SW 1271 (cell line): ENCODE data around the gene CCL17.
"Not testable (repeated sequence)": the region's sequence is repeated elsewhere in the genome, so short reads cannot be mapped to it uniquely, and the experiment has no call there.

Experiments used
- DNase-seq, 2 experiments: peaks; one replicate each; lab custom pipeline; 2025; lab: John Stamatoyannopoulos, UW

The CCL17 gene

DNA sequence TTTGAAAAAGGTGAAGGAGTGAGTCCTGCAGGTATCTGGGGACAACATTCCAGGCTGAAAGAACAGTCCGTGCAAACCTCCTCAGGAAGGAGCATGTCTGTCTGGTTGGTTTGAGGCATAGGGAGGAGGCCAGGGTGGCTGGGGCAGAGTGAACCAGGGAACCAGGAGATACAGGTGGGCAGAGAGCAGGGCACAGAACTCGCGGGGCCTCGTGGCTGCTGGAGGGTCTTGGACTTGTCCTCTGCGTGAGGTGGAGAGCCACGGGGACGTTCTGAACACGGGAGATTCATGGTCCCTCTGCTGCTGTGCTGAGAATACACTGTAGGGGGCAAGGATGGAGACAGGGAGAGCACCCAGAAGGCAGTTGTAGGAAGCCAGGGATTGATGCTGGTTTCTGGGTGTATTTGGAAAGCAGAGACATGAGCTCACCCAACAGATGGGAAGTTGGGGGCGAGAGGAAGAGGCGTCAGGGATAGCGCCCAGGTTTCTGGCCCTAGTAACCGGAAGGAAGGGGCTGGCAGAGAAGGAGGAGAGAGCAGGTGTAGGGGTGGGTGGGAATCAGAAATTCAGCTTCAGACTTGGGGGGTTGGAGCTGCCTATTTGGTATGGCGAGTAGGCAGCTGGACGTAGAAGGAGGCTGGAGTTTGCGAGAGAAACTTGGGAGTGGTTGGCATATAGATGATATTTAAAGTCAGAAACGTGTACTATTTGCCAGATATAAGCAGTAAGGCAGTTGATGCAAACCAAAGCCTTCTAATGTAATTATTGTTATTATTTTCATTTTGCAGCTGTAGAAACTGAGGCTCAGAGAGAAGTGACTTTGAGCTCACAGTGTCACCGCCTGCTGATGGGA, at the start of gene CCL17:
Gene CCL17 (plus strand): TSS at position 803 of the 853 bp plus-strand sequence. CDS start 9,166 bp downstream, outside the sequence.
- no peak for DNase-seq

DNA sequence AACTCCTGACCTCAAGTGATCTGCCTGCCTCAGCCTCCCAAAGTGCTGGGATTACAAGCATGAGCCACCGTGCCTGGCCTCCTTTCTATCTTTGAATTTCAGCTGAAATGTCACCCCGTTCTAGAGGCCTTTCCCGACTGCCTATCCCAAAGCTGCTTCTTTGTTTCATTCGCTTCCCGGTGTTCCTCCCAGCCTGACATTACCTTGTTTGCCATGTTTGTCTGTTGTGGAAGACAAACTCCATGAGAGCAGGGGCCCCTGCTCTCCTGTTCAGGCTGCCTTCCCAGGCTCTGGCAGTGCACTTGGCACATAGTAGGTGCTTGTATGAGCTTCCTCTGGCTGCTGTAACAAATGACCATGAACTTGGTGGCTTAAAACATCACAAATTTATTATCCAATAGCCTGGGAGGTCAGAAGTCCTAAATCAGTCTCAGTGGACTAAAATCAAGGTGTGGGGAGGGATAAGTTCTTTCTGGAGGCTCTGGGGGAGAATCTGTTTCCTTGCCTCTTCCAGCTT, 48.6 kb upstream of the CCL17 start:
- DNase-seq, result no peak

DNA sequence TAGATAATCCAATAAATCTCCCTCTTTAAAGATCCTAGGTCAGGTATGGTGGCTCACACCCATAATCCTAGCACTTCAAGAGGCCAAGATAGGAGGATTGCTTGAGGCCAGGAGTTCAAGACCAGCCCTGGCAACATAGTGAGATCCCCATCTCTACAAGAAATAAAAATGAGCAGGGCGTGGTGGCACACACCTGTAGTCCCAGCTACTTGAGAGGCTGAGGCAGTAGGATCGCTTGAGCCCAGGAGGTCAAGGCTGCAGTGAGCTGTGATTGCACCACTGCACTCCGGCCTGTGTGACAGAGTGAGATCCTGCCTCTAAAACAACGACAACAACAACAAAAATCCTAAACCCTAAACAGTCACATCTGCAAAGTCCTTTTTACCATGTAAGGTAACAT, 48.0 kb upstream of the CCL17 start:
- no peak for DNase-seq

DNA sequence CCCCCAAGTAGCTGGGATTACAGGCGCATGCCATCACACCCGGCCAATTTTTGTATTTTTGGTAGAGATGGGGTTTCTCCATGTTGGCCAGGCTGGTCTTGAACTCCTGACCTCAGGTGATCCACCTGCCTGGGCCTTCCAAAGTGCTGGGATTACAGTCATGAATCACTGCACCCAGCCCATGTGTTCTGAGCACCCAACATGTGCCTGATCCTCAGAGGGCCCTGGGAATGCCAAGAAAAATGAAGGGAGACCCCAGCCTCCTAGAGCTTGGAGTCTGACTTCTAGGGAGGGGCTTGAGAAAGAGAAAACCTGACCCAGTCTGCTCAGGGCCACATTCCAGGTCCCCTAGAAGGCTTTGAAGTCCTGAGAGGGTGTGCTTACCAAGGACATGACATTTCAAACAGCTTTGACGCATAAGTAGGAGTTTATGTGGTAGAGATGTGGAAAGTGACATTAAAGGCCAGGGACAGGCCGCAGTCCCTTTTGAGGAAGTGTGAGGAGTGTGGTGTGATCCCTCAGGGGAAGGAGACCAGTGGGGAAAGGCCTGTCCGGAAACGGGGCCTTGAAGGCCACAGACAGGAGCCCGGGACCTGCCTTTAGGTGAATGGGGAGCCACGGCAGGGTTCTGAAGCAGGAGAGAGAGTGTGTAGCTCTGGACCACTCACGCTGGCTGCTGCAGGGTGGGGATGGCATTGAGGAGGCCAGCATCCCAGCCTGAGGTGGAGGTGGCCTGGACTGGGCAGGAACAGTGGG, 47.1 kb upstream of the CCL17 start:
- DNase-seq, result no peak

DNA sequence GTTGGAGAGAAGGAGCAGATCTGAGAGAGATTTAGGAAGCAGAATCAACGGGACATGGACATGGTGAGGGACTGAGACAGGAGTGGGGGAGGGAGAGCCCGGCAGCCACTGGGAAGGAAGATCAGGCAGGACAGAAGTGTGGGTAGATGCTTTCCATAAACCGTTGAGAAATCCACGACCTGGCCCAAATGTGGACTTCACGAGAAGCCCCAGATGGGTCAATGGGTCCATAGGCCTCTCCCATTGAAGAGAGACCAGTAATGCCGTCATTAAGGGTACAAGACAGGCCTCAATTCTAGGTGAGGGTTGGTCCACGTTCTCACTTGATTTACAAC, 46.5 kb upstream of the CCL17 start:
- DNase-seq, result no peak

DNA sequence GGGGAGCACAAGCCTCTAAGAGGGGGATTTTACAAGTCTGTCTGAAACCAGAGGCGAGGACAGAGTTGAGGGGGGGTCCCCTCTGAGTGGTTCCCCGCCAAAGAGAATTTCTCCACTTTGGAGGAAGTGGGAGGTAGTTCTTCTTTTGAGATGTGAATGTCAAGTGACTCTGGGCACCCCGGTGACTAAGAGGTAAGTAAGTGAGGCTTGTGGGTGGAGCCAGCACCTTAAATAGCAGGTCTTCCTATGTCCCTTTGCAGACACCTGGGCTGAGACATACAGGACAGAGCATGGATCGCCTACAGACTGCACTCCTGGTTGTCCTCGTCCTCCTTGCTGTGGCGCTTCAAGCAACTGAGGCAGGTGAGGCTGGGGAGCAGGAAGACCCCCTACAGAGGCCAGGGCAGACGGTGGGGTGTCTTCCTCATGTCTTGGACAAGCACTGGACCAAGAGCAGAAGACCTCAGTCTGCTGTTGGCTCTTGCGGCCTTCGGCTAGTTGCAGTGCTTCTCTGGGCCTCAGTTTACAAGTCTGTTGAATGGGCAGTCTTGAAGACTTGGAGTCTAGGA, 46.0 kb upstream of the CCL17 start, which contains the start of gene CCL22:
Gene CCL22 (plus strand): TSS at position 257 of the 569 bp plus-strand sequence. CDS start 34 bp downstream, at position 291.
- DNase-seq, result no peak

DNA sequence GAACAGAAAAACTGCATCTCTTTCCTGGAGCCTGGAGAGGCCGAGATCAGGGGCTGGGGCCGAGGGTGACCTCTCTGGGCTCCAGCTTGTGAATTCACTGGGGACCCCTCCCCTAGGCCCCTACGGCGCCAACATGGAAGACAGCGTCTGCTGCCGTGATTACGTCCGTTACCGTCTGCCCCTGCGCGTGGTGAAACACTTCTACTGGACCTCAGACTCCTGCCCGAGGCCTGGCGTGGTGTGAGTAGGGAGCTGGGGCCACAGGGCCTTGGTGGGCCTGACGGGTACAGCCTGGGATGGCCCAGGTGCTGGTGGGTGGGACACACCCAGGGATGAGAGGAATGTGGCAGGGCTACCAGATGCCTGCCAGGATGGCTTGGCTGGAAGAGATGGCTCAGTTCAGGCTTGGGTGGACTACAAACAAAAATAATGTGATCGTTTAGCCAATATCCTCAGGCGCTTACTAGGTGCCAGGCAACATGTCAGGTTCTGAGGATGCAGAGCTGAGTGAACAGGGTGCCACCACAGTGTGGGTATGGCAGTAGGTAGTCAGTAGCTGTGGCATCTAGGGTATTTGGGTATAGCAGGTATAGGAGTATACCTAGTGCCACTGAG, 44.1 kb upstream of the CCL17 start:
- DNase-seq, result no peak

DNA sequence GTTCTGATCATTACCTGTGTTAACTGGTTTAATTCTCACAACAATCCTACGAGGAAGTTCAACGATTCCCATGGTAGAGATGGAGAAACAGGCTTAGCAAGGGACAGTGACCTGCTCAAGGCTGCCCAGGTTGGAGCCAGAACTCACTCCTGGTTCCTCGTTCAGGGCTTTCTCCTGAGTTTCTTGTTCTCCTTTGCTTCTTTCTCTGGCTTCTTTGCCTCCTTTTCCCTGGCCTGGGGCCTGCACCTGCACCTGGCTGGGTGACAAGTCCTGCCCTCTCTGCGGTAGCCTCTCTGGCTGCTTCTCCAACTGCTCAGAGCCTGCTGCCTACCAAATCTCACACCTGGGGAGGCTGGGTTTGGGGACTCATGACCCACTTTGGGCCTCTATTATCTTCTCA, 43.2 kb upstream of the CCL17 start:
- no peak for DNase-seq

DNA sequence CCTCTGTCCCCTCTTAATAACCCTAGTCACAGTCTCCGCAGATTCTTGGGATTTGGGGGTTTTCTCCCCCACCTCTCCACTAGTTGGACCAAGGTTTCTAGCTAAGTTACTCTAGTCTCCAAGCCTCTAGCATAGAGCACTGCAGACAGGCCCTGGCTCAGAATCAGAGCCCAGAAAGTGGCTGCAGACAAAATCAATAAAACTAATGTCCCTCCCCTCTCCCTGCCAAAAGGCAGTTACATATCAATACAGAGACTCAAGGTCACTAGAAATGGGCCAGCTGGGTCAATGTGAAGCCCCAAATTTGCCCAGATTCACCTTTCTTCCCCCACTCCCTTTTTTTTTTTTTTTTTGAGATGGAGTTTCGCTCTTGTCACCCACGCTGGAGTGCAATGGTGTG, 40.4 kb upstream of the CCL17 start:
- no peak for DNase-seq

DNA sequence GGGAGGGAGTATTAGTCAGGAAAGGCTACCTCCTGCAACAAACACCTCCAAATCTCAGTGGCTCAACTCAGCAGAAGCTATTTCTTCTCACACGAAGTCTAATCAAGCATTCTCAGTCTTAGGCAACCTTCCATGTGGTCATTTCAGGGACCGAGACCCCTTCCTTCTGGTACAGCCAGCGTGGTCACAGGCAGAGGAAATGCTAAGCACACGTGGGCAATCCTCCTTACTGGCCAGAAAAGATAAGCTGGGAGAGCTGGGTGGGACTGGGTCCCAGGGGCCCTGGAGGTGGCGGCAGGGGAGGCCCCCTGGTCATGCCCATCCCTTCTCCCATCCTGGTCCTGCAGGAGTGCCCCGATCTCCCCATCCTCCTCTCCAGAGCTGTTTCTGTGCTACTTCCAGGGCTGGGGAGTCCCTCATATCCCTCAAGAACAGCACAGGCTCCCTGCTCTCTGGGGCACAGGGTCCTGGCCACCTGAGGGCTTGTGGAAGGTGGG, 38.0 kb upstream of the CCL17 start:
- DNase-seq, result no peak

DNA sequence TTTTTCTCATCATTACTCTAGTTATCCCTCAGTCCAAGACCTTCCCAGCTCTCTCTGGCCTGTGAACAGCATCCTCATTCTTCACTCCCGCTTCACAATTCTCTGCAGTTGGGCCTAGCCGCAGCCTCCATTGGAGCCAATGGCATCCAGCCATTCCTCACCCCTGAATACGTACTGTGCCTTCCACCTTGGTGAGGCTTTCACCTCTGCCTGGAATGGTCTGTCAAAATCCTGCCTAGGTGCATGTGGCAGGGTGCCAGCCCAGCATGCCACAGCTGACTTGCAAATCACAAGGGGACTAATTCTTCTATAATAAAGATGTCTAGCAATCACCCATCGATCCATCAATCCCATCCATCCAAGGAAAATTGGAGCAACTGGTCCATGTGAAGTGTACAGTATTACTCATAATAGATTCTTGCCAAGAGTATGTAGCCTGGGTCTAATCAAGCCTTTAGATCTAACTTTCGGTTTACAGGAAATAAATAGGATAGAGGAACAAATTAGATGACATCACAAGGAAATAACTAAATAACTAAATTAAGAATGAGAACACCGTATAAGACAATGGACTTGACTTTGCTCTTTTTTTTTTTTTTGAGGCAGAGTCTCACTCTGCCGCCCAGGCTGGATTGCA, 37.3 kb upstream of the CCL17 start:
- DNase-seq, result no peak

DNA sequence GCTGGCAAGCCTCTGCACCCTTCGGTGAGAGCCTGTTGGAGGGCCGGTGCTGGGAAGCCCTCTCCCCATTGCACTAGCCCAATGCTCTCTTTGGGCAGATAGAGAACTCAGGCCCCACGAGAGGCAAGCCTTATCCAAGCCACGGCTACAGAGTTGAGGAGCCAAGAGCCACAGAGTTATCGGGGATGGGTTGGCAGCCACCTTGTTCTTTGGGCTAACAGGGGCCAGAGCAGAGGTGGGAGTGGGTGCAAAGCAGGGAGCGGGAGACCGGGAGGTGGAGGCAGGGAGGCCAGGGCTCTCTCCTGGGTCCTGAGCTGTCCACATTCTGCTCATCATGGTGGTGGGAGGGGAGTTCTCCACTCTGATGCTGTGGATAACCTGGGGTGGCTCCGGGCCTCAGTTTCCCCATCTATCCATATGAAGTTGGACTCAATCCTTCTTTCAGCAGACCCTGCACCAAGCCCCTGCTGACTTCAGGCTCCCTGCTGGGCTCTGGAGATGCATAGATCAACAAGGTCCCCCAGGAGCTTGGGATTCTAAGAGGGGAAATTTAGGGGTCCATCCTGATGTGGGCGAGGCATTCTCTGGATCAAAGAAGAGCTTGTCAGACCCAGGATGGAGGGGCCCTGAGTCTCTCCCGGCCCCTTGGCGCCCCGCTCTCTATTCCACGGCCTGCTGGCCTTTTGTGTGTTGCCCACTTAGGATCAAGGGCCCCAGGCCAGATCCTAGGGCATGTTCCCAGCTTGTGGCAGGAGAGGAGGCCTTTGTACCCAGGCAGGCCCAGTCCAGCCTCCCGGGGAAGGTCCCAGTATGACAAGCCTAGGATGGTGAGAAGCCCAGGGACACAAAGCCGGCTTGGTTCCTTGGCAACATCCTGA, 32.8 kb upstream of the CCL17 start:
- DNase-seq, result no peak

DNA sequence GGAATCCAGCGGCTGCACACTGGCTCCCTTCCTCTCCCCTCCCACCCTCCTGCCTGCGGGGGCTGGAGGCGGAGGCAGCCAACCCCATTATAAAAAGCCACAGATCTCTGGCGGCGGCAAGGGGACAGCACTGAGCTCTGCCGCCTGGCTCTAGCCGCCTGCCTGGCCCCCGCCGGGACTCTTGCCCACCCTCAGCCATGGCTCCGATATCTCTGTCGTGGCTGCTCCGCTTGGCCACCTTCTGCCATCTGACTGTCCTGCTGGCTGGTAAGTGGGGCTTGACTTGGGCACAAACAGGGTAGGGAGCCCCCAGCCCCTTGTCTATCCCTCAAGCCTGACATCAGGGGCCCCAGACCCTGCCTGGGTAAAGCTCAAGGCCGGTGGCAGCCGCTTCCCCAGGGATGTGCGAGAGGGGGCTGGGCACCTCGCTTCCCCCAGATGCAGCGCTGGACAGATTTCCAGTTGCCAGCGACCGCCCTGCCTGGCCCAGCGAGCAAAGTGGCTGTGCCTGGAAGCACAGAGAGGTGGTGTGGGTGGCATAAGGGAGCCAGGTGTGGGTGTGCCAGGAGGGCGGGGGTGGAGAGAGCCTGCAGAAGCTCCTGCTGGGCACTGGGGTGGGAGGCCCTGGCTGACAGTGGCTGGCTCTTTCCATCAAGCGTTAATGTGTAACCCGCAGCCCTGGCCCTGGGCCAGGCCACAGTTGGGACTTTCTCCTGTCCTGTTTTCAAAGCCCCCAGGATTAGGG, 32.0 kb upstream of the CCL17 start, which contains the start of gene CX3CL1:
Gene CX3CL1 (plus strand): TSS at position 119 of the 745 bp plus-strand sequence. CDS start 79 bp downstream, at position 198.
- DNase-seq, result no peak

DNA sequence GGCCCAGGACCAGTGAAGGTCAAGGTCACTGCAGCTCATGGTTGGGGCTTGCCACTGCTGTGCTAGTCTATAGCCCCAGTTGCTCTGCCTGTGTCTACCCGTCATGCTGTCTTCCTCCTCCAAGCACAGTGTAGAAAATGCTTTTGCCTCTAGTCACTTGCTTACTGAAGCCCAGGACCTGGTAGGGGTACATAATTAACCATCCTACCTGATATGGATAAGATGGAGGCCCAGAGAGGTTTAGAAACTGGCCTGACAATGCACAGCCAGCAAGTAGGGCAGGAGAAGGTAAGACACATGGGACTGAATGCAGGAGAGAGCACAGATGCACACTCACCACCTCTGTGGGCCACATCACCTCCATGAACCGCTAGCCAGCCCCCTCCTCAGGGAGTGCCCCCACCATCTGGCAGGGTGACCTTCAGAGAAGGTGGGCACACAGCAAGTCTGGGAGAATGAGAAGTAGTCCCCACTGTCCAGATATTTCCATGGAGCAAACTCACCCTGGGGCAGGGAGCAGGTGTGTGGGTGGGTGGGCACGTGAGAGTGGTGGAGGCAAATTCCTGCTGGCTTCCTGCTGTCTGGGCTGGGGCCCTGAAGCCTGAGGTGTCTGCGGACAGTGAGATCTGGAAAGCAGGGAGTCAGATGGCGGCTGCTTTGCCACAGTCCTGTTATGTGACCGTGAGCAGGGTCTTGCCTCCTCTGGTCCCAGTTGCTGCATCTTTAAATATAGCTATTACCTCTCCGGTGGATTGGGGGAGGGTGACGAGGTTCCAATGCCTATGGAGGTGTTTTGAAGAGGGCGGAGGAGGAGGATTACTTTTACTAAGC, 31.2 kb upstream of the CCL17 start:
- no peak for DNase-seq

DNA sequence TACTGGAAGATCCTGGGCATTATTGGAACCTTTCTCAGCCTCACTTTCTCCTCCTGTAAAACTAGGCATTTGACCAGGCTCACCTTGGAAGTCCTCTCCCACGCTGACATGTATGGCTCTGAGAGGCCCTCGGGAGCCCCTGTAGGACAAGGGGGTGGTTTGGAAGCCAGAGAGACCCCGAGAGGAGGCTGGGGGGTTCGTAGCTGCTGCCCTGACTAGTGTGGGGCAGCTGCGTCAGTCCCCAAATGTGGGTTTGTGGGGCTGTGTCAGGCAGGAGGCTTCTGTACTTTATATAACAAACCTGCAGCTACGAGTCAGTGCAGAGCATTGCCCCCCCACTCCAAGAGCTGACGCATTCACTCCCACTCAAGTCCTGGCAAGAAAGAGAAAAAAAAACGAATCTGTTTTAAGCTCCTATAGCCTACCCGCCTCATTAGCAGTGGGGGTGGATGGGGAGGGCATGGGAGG, 30.5 kb upstream of the CCL17 start:
- no peak for DNase-seq

DNA sequence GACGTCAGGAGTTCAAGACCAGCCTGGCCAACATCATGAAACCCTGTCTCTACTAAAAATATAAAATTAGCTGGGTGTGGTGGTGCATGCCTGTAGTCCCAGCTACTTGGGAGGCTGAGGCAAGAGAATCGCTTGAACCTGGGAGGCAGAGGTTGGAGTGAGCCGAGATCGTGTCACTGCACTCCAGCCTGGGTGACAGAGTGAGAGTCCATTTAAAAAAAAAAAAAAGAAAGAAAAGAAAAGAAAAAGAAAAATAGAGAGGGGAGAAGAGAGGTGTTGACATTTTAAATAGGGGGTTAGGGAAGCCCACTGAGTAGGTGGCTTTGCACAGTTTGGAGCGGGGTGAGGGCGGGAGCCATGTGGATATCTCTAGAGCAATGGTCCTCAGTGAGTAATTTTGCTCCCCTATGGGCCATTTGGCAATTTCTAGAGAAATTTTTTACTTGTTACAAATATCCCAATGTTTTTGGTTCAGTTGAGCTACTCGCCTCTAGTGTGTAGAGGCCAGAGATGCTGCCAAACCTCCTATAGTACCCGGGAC, 29.6 kb upstream of the CCL17 start:
- DNase-seq, result not testable (repeated sequence)

DNA sequence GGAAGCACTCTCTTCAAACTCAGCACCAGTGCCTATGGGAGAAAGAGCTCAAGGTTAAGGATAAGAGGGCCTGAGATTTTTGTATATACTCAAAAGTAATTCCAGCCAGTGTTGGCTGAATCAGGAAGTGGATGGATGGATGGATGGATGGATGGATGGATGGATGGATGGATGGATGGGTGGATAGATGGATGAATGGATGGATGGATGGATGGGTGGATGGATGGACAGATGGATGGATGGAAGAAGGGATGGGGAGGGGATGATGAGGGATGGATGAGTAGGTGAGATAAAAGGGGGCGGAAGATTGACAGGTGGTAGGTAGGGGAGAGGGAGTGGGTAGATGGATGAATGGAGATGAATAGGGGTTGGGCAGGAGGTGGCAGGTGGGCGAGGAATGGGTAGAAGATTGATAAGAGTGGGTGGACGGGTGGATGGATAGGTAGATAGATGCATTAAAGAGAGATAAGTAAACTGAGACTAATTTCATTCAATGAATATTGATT, 28.2 kb upstream of the CCL17 start:
- DNase-seq, result no peak
